ENCODE results near the gene ATXN7L3.

The ATXN7L3 gene

GRCh38 chr17:44186307-44187130 is 13.2 kb downstream of the ATXN7L3 start, which contains the start of gene TMUB2 (continued):
- TF ChIP-seq SP2 (tag by site-specific recombination; IDR thresholded peaks at IDR 0.05) (peak; percentile 95), PRDM10 (tag by site-specific recombination; IDR thresholded peaks at IDR 0.05) (peak; percentile 55), ZNF548 (tag by site-specific recombination; IDR thresholded peaks at IDR 0.05) (no peak), ZNF654 (tag by site-specific recombination; IDR thresholded peaks at IDR 0.05; ENCODE audit: low read depth) (no peak), ZNF501 (tag by site-specific recombination; IDR thresholded peaks at IDR 0.05) (peak; percentile 79; the same call in 1 of the 2 replicates), KLF1 (tag by site-specific recombination; IDR thresholded peaks at IDR 0.05) (peak; percentile 67), ZNF585B (tag by site-specific recombination; IDR thresholded peaks at IDR 0.05) (no peak), ZNF324 (tag by site-specific recombination; IDR thresholded peaks at IDR 0.05) (0 out of 2 replicates have a peak, but pooled peaks have one; percentile 16), ZBTB21 (tag by site-specific recombination; IDR thresholded peaks at IDR 0.05) (peak; percentile 100), ZFP69B (tag by site-specific recombination; IDR thresholded peaks at IDR 0.05) (peak; percentile 71), ZBTB7A (tag by site-specific recombination; IDR thresholded peaks at IDR 0.05; ENCODE audit: low read depth) (no peak), ZEB2 (tag by site-specific recombination; IDR thresholded peaks at IDR 0.05) (peak; percentile 76; the same call in 1 of the 2 replicates), ZBTB8A (tag by site-specific recombination; IDR thresholded peaks at IDR 0.05) (peak; percentile 65), ZBTB11 (tag by site-specific recombination; conservative IDR thresholded peaks at IDR 0.05; ENCODE audit: low read depth) (peak; percentile 81), GLIS2 (tag by site-specific recombination; IDR thresholded peaks at IDR 0.05) (0 out of 2 replicates have a peak, but pooled peaks have one; percentile 2), ZSCAN30 (tag by site-specific recombination; IDR thresholded peaks at IDR 0.05) (no peak), ZNF837 (tag by site-specific recombination; IDR thresholded peaks at IDR 0.05) (0 out of 2 replicates have a peak, but pooled peaks have one; percentile 28), IKZF3 (tag by site-specific recombination; IDR thresholded peaks at IDR 0.05) (peak; percentile 34; the same call in 1 of the 2 replicates), HIC1 (tag by site-specific recombination; IDR thresholded peaks at IDR 0.05) (peak; percentile 100), CTCF (tag by site-specific recombination; IDR thresholded peaks at IDR 0.05) (no peak), ZNF423 (tag by site-specific recombination; IDR thresholded peaks at IDR 0.05) (no peak)
